Stimulated activated CD4-positive, alpha-beta T cell treated with anti-CD3 and anti-CD28 coated beads, Interleukin-1b, Interleukin-23, amount 100 ng/mL, for 1 hour (primary cell): ENCODE measurements around the gene DLGAP4.

Experiments used
- DNase-seq, 2 donors: peaks; one replicate each; pipeline ENCODE4 v3.0.0-alpha.2; 2020; ENCODE audit warnings: low read depth in 2 of 2

The DLGAP4 gene

DNA sequence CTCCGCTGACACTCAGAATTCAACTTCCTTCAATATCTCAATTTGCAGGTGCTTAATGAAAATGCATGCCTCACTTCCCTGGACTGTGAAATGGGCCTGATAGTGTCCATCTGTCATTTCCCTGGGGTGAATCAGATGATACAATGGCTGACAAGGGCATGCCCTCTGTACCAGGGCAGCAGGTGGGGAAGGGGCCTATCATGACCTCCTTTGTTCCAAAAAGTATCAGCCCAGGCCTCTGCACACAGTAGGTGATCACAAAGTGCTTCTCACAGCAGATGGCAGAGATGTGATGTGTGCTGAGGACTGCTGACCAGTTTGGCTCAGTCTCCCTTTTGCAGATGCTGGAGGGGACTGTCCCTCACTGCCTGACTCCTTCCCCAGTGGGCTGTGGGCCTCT, 44.3 kb downstream of the DLGAP4 start:
- no peak for DNase-seq

- DNase-seq = no peak
Measured at GRCh38 chr20:36351937-36352336, 45.8 kb downstream of the DLGAP4 start.

- DNase-seq = no peak
Measured at GRCh38 chr20:36352843-36353553, 46.9 kb downstream of the DLGAP4 start.

DNA sequence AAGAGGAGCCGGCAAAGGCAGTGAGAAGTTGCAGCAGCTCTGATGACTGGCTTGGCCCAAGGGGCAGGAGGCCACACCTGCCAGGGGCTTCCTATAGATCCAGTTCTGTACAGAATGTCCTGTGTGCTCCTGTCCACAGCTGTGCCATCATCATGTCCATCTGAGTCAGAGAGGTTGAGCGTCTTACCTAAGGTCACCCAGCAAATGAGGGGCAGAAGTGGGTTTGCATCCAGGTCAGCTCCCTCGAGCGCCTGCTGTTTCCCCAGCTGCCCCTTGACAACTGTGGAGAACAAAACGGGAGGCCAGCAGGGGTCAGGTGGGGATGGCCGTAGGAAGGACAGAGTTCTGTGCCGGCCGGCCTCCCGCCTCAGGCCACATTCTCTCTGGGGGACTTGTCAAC, 47.6 kb downstream of the DLGAP4 start:
- DNase-seq = no peak

DNA sequence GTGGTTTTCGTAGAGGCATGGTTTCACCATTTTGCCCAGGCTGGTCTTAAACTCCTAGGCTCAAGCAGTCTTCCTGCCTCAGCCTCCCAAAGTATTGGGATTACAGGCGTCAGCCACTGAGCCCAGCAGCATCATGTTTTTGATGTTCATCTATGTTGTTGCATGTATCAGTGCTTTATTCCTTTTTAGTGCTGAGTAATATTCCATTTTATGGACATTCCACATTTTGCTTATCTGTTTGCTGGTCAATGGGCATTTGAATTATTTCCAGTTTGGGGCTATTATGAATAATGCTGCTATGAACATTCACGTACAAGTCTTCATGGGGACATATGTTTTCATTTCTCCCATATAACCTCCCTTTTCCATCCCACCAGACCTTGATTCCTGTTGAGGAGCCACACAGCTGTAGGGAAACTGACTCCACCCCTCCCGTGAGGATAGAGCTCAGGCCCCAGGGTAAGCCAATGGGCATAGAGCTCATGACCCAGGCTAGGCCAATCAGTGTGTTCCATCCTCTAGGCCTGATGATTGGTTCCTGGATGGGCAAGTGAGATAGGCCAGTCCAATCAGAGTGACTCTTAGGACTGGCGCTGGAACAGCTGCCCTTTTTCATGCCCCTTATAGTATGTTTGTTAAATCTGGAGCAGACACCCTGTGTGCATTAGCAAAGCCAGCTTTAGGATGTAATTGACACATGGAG, 49.5 kb downstream of the DLGAP4 start:
- no peak for DNase-seq

GRCh38 chr20:36359668-36360406, 53.7 kb downstream of the DLGAP4 start:
- DNase-seq = no peak

- no peak for DNase-seq
Measured at GRCh38 chr20:36360429-36360828, 54.3 kb downstream of the DLGAP4 start.

- DNase-seq = no peak
Measured at GRCh38 chr20:36361406-36361805, 55.3 kb downstream of the DLGAP4 start.

DNA sequence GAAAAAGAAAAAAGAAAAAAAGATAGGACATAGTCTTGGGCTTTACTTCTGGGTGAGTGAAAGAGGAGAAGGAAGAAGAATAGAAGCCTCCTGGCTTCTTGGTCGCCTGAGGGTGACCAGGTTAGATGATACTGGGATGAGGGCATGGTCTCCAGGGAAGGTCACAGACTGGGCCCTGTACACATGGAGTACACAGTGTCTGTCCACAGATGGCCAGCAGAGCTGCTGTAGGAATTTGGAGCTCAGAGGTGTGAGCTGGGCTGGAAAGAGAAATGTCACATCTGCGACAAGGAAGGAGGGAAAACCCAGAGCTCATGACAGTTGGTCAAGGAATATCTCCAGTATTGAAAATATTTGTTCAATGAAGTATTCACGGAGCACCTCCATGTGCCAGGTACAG, 56.1 kb downstream of the DLGAP4 start:
- DNase-seq = no peak

DNA sequence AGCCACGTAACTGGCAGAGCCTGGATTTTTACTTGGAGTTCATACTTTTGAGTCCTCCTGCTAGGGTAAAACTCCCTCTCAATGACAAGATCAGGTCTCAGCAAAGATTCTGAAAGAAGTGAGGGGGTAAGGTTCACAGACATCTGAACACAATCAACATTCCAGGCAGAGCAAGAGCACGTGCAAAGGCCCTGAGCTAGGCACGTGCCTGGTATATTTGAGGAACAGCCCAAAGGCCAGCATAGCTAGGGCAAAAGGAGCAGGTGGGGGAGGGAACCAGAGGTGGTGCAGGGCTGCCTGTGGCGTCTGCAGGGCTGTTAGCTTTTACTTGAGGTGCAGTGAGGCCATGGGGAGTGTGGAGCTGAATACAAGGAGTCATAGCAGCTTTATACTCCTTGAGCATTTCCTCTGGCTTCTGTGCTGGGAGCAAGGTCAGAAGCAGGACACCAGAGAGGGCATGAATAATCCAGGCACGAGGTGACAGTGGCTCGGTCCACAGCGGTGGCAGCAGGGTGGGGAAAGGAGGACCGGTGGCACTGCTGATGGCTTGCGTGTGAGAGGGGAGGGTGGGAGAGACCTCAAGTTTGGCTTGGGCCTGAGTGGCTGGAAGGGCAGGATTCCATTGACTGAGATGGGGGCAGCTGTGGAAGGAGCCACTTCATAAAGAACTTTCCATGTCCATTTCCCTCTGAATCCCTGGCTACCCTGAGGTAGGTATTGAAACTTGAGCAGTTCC, 57.0 kb downstream of the DLGAP4 start:
- DNase-seq = no peak

DNA sequence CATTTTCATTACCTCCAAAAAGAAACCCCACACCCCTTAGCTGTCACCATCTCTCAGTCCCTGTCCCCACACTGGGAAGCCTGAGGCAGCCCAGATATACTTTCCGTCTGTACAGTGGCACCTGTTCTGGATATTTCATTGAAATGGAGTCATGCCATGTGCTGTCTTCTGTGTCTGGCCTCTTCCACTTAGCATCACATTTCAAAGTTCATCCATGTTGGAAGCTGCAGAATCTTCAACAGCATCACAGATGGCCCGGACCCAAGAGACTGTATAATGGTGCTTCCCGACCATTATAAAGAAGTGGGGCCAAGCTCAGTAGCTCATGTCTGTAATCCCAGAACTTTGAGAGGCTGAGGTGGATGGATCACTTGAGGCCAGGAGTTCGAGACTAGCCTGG, 58.4 kb downstream of the DLGAP4 start:
- no peak for DNase-seq

- no peak for DNase-seq
Measured at GRCh38 chr20:36366623-36367369, 60.7 kb downstream of the DLGAP4 start.

- no peak for DNase-seq
Measured at GRCh38 chr20:36367370-36367745, 61.2 kb downstream of the DLGAP4 start.

GRCh38 chr20:36367907-36368799, 62.0 kb downstream of the DLGAP4 start:
- no peak for DNase-seq

- DNase-seq = no peak
Measured at GRCh38 chr20:36368869-36369268, 62.7 kb downstream of the DLGAP4 start.

GRCh38 chr20:36369739-36370138, 63.6 kb downstream of the DLGAP4 start:
- DNase-seq = no peak

GRCh38 chr20:36370991-36371790, 65.1 kb downstream of the DLGAP4 start:
- no peak for DNase-seq

DNA sequence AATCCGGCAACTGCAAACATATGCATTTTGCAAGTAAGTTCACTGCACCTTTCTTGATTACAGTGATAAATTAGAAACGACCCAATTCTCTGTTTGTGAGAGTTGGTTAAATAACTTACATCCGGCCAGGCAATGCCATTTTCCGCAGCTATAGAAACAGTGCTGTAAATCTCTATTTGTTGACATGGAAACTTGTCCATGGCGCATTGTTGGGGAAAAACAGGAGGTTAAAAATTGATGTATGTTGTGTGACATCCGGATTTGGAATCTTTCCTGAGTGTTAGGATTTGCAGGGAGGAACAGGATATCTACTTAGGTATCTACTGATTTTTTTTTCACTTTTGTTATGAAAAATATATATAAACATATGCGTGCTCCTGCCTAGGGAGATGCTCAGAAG, 66.5 kb downstream of the DLGAP4 start:
- DNase-seq = no peak

DNA sequence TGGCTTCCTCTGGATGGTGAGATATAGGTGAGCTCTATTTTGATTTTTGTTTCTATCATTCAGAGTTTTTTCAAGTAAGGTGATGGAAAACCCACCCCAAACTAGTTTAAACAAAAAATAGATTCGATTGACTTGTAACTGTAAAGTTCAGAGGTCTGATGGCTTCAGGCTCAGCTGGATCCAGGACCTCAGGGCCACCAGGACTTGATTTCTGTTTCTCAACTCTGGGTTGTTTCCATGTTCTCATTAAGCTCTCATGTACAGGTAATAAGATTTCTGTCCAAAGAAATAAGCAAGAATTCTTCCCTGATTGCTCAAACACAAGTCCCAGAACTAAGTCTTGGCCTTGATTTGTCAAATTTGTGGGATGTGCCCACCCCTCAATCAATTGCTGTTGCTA, 67.0 kb downstream of the DLGAP4 start:
- no peak for DNase-seq

- no peak for DNase-seq
Measured at GRCh38 chr20:36374995-36375394, 68.9 kb downstream of the DLGAP4 start.
